Spleen (tissue), 11 donors: ENCODE data around the gene FBN2. TPM values are rescaled to one million over a fixed set of nuclear protein-coding genes. Genes with fewer than 3 reads are reported as not detected.

Experiments
- DNase-seq: peaks from one replicate; pipeline ENCODE4 v3.0.0-alpha.2; 2020
- H3K27ac ChIP-seq, 8 donors: fragments of 200-600 bp; sonication (generic) in 7 of 8; 1 replicate in 4 of 8; 2 replicates in 4 of 8; pipeline versions ENCODE4 v1.5.0 to v1.8.0; 2016 to 2021; ENCODE audit warnings: inconsistent platforms in 4 of 8, mild to moderate bottlenecking in 4 of 8, moderate library complexity in 1 of 8
- H3K27me3 ChIP-seq, 7 donors: fragments of 200-600 bp; sonication (generic) in 6 of 7; replicated peaks in 1 of 7; 1 replicate in 4 of 7; 2 replicates in 3 of 7; pipeline versions ENCODE4 v1.5.0 to v1.8.0; 2016 to 2021; ENCODE audit warnings: inconsistent platforms in 3 of 7, mild to moderate bottlenecking in 1 of 7
- H3K36me3 ChIP-seq, 6 donors: fragments of 200-600 bp; sonication (generic) in 5 of 6; 1 replicate in 4 of 6; 2 replicates in 2 of 6; pipeline versions ENCODE4 v1.5.0 to v1.8.0; 2016 to 2021; ENCODE audit warnings: inconsistent platforms in 2 of 6
- H3K4me1 ChIP-seq, 6 donors: fragments of 200-600 bp; sonication (generic) in 5 of 6; 1 replicate in 3 of 6; 2 replicates in 3 of 6; pipeline versions ENCODE4 v1.5.0 to v1.8.0; 2016 to 2021; ENCODE audit warnings: inconsistent platforms in 3 of 6
- H3K4me3 ChIP-seq, 8 donors: fragments of 200-600 bp; sonication (generic) in 7 of 8; 1 replicate in 4 of 8; 2 replicates in 4 of 8; pipeline versions ENCODE4 v1.5.0 to v1.8.0; 2016 to 2021; ENCODE audit warnings: inconsistent platforms in 4 of 8, mild to moderate bottlenecking in 4 of 8, moderate library complexity in 2 of 8
- H3K9me3 ChIP-seq, 8 donors: fragments of 200-600 bp; sonication (generic) in 7 of 8; 1 replicate in 4 of 8; 2 replicates in 4 of 8; pipeline versions ENCODE4 v1.5.0 to v1.8.0; 2016 to 2021; ENCODE audit warnings: inconsistent platforms in 4 of 8
- CTCF ChIP-seq, 11 experiments: fragments of 200-600 bp in 7 of 11; fragments of 450-650 bp in 4 of 11; sonication (generic) in 4 of 11; IDR thresholded peaks in 8 of 11; conservative IDR thresholded peaks in 3 of 11; 1 replicate in 7 of 11; 2 replicates in 4 of 11; pipeline versions ENCODE4 v1.4.0 to v1.8.0; 2016 to 2021; ENCODE audit warnings: antibody characterized with exemption in 11 of 11, inconsistent platforms in 4 of 11, mild to moderate bottlenecking in 1 of 11
- POLR2A ChIP-seq, 3 donors: fragments of 450-650 bp; IDR thresholded peaks; one replicate each; pipeline ENCODE4 v1.5.1; 2017; ENCODE audit warnings: antibody characterized with exemption in 3 of 3, mild to moderate bottlenecking in 1 of 3
- POLR2AphosphoS5 ChIP-seq, 3 donors: sonication (generic); formaldehyde crosslinking; IDR thresholded peaks; one replicate each; pipeline ENCODE4 v1.5.1; 2017; ENCODE audit warnings: antibody characterized with exemption in 3 of 3
- WGBS, 5 donors: extraction: QIAGEN DNeasy Blood & Tissue Kit in 3 of 5; methylation state at CpG; one replicate each; pipeline versions ENCODE4 v1.1.5 to v1.1.7; 2013 to 2018; 5-methylcytosine and 5-hydroxymethylcytosine counted together
- intact Hi-C: fragments of 100-400 bp; cut with DNase I; formaldehyde crosslinking; loops from one replicate; pipeline ENCODE4 v1.15.0; 2023; ENCODE audit warnings: low total_unique reads
- polyA plus RNA-seq, 3 donors: library from polyadenylated mRNA; stranded (reverse); fragments of 200-250 nt; gene quantifications; one replicate each; pipeline ENCODE4 v1.2.1, GENCODE V29; 2013
- total RNA-seq, 7 donors: library from RNA; depleted of rRNA in 3 of 7; stranded (reverse); fragments of >200 nt in 3 of 7; fragmentation: NEBNext Ultra II Directional in 4 of 7; extraction: Animal tissue kit (Norgen Biotek cat#: 25700) in 4 of 7; gene quantifications; one replicate each; pipeline versions ENCODE4 v1.1.0 to v1.2.1, GENCODE V29; 2016 to 2021
- donor health status: healthy with polysubstance abuse.
- donor health status: DM: no; HTN: no; CAD: no; lungs with moderate emphysema.
- donor health status: DM: no; HTN: no; CAD: no.
- donor health status: Bipolar disorder and iron deficiency.
- donor health status: healthy.
- donor health status: DM: no; HTN: no; CAD: no.
- donor health status: DM: yes; HTN: yes; CAD: no.

Gene FBN2
- total and polyA plus RNA-seq, 10 donors, result 0.21 to 7.6 (median 2.6) TPM

DNA sequence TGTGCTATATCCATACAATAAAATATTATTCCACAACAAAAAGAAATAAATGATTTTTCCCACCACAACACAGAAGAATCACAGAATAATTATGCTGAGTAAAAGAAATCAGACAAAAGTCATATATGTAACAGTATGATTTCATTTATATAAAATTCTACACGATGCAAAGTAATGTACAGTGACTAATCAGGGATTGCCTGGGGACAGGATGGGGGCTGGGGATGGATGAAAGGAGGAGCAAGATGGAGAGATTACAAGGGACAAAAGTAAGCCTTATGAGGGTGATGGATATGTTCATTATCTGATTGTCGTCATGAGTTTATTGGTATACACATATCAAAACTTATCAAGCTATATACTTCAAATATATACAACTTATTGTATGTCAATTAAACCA, 154.0 kb downstream of the FBN2 start:
- Histone ChIP-seq H3K9me3 (no peaks in the 10 kb centered on the region), H3K4me1 (no peaks in the 10 kb centered on the region), H3K27ac (no peak overlapping the region), H3K4me3 (no peak overlapping the region), H3K36me3 (no peaks in the 10 kb centered on the region), H3K27me3 (no peaks in the 10 kb centered on the region)
- no peak for DNase-seq
- intact Hi-C loops, result no loop called here
- TF ChIP-seq POLR2AphosphoS5 (IDR thresholded peaks at IDR 0.05), result no peak
- no peak for TF ChIP-seq CTCF (IDR thresholded peaks at IDR 0.05 in 8 of 11, conservative IDR thresholded peaks at IDR 0.05 in 3 of 11)
- no peak for TF ChIP-seq POLR2A (IDR thresholded peaks at IDR 0.05)
- WGBS, 5 donors, result 76 to 93% (median 90%) methylated on average over 2 of the region's 2 CpGs

- 76 to 90% (median 86%) methylated on average over 3 of the region's 3 CpGs for WGBS, 5 donors
- intact Hi-C loops, result no loop called here
These were observed 157.7 kb downstream of the FBN2 start for GRCh38 chr5:128380337-128380736.

GRCh38 chr5:128378632-128379031, 159.4 kb downstream of the FBN2 start:
- Histone ChIP-seq H3K4me1 (no peaks in the 10 kb centered on the region), H3K27ac (no peak overlapping the region), H3K27me3 (no peaks in the 10 kb centered on the region), H3K36me3 (no peaks in the 10 kb centered on the region), H3K4me3 (no peak overlapping the region), H3K9me3 (no peaks in the 10 kb centered on the region)
- DNase-seq, result no peak
- 73 to 94% (median 84%) methylated on average over 1 of the region's 1 CpG for WGBS, 5 donors
- intact Hi-C loops, result no loop called here
- TF ChIP-seq POLR2AphosphoS5 (IDR thresholded peaks at IDR 0.05) (no peak), CTCF (IDR thresholded peaks at IDR 0.05 in 8 of 11, conservative IDR thresholded peaks at IDR 0.05 in 3 of 11) (no peak), POLR2A (IDR thresholded peaks at IDR 0.05) (no peak)

More at GRCh38 chr5:128380337-128380736, 157.7 kb downstream of the FBN2 start:
- H3K4me3 ChIP-seq, result no peak overlapping the region
- no peaks in the 10 kb centered on the region for H3K27me3 ChIP-seq
- no peaks in the 10 kb centered on the region for H3K9me3 ChIP-seq
- no peak for TF ChIP-seq CTCF (IDR thresholded peaks at IDR 0.05 in 8 of 11, conservative IDR thresholded peaks at IDR 0.05 in 3 of 11)
- no peak for TF ChIP-seq POLR2AphosphoS5 (IDR thresholded peaks at IDR 0.05)
- no peak for TF ChIP-seq POLR2A (IDR thresholded peaks at IDR 0.05)
- no peaks in the 10 kb centered on the region for H3K4me1 ChIP-seq
- H3K36me3 ChIP-seq, result no peaks in the 10 kb centered on the region
- DNase-seq, result no peak
- no peak overlapping the region for H3K27ac ChIP-seq

DNA sequence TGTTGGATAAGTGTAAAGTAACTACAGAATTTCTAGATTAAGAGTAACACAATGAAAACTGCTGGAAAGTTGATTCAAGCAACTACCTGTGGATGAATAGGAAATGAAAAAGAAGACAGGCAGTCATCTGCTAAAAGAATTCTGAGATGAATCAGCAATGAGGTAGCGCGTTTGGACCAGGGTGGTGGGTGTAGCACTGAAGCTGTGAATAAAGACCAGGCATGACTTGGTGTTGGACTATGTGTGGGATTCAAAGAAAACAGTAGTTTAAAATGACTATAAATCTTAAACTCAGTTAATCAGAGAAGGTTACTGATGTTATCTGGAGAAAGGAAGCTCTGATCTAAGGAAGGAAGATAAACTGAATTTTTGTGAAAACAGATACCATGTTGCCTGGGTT, 159.8 kb downstream of the FBN2 start:
- Histone ChIP-seq H3K9me3 (no peaks in the 10 kb centered on the region), H3K27me3 (no peaks in the 10 kb centered on the region), H3K27ac (no peak overlapping the region), H3K4me3 (no peak overlapping the region), H3K4me1 (no peaks in the 10 kb centered on the region), H3K36me3 (no peaks in the 10 kb centered on the region)
- intact Hi-C loops, result no loop called here
- 85 to 92% (median 90%) methylated on average over 2 of the region's 2 CpGs for WGBS, 5 donors
- no peak for DNase-seq
- no peak for TF ChIP-seq CTCF (IDR thresholded peaks at IDR 0.05 in 8 of 11, conservative IDR thresholded peaks at IDR 0.05 in 3 of 11)
- no peak for TF ChIP-seq POLR2AphosphoS5 (IDR thresholded peaks at IDR 0.05)
- no peak for TF ChIP-seq POLR2A (IDR thresholded peaks at IDR 0.05)
